GM18858 (cell line): ENCODE results near the gene WHAMM.

ENCODE experiments used
- ATAC-seq: cut with Tn5 transposase; IDR thresholded peaks from one replicate; pipeline ENCODE4 v1.9.1; 2021; ENCODE audit not compliant: unreplicated experiment

The WHAMM gene

DNA sequence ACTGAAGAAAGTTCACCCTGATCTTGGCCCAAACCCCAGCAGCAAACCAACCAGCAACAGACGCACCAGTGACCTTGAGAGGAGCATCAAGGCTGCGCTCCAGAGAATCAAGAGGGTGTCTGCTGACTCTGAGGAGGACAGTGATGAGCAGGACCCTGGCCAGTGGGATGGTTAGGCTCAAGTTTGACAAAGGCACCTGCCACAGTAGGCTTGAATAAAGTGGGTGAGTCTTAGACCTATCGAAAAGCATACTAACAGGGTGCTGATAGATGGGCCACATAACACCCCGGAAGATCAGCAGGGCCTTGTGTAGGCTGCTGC is 23.9 kb downstream of the WHAMM start:
- ATAC-seq = no peak

DNA sequence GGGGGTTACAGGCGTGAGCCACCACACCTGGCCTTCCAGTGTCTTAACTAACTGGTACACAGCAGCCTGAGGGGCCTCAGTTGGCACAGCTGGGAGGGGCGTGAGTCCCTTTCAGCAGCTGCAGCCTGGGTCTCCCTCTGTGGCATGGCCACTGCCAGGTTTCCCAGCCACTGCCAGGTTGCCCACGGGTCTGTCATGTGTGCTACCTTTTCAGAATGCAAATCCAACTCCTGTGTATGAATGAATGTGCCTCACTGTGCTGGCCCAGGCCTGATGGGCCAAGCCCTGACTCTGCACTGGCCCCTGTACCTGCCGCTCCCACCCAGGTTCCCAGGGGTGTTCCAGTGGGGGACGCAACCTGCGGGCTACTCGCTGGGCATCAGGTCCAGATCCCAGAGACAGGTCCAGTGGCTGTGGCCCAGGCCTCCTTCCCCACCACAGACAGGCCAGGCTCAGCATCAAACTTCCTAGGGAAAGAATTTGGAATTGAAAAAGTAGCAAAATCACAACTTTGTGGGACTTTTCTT is 26.0 kb downstream of the WHAMM start:
- ATAC-seq = no peak

DNA sequence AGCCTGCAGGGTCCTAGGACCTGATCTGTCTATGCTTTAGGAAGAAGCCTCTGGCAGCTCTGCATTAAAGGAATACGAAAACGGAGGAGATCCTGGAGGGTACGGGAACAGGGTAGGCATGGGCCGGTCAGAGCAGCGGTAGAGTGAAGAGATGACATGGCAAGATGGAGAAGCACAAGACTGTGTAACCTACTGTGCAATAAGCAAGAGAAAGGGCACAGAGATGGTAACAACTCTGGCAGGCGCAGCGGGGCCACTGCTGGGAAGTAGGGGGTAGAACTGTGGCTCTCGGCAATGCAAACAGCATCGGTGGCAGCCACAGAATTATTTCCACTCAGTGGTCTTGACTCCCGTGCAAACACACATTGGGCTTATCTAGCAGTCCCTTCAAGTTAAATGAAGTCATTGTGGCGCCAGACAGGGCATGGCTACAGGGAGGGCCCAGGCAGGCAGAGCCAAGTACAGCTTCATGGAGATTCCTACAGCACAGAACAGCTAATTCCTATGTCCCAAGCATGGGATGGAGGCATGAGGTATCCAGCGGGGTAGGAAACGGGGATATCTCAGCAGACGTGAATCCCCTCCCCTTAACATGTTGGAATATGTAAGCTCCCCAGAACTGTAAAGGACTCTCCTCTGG is 28.8 kb downstream of the WHAMM start:
- ATAC-seq = no peak

DNA sequence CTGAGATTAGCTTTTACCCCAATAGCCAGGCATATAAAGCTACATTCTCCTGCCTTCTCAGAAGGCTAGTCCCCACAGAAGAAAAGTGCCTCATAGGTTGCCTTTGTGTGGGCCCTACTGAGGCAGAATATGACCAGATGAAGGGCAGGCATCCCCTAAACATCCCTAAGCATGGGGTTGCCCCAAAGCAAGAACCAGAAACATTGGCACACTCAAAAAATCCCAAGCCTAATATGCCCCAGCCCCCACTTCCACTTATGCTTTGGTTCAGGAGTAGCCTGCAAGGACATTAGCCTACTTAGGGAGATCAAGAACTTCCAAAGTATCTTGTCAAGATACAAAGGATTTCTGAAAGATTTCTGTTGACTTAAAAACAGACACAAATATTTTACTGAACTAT is 29.7 kb downstream of the WHAMM start:
- ATAC-seq = no peak

DNA sequence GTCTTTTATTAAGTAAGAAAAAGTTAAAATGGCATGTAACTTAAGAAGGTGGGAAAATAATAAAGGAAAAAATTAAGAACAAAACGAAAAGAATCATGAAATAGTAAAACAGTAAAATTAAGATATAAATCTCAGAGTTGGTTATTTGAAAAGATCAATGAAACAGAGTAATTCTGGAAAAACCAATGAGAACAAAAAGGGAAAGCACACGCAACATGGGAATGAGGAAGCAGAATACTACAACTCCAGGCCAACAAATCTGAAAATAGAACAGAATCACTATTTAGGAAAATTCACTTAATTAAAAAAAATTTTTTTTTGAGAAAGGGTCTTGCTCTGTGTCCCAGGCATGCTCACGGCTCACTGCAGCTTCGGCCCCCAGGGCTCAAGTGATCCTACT is 30.7 kb downstream of the WHAMM start:
- no peak for ATAC-seq

DNA sequence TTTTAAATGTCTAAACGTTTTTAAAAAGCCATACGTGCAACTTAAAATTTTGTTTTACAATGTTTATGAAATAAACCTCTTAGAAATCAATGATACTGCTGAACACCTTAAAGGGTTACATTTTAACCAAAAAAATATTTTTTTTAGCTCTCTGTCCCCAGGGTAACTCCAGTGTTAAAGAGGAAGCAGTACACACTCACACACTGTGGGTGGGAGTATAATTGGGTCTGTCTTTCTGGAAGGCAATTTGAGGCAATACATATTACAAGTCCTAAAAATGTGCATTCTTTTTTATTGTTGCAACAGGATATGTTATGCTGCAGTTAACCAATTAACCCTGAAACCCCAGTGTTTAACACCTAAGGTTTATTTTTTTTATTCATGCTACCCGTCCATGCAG is 34.1 kb downstream of the WHAMM start:
- no peak for ATAC-seq

DNA sequence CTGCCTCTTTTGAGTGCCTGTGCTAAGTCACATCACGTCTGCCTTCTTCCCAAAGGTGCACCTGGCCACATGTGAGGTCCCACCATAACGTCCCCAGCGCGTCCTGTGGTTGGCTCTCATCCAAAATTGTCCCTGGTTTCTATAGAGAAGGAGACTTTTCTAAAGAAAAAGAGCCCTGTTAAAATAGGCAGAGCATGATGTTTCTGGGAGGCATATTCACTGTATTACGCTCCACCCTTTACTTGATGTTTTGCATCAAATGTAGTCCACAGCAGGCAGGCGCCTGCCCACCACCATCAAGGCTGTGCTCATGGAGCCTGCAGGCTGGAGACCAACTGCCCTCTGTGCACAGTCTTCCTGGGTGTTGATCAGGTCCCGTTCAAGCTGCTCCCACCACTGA is 36.3 kb downstream of the WHAMM start:
- no peak for ATAC-seq

DNA sequence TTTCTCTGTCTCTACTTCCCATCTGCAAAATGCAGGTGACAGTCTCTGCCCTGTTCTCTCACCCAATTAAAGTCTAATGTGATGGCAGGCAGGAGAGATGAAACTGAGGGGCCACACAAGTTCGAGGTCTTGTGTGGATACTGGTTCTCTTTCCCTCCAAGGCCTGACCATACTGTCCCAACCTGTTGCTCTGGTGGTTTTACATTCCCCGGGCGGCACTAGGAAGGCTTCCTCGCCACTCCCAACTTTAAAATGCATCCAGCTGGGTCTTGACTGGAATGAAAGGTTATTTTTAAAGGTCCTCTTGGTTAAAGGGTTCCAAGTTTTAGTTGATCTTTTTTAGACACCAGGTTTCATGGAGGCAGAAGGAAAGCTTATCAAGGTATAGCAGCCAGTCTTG is 37.2 kb downstream of the WHAMM start:
- no peak for ATAC-seq

DNA sequence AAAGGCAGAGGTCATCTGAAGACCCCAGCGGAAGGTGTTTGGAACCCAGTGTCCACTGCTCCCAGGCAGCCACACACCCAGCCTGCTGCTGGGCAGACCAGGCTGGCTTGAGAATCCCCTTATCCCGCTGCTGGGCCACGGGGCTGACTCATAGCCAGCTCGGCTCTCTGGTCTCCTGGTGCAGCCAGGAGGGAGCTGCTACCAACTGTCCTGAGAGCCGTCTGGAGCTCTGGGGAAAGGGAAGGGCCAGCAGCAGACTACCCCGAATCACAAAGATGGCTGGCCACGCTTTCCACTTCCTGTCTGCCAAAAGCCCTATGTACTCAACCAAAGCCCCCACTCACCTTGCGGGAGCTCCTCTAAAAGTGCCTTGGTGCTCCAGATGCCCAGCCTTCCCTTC is 38.3 kb downstream of the WHAMM start:
- ATAC-seq = no peak

DNA sequence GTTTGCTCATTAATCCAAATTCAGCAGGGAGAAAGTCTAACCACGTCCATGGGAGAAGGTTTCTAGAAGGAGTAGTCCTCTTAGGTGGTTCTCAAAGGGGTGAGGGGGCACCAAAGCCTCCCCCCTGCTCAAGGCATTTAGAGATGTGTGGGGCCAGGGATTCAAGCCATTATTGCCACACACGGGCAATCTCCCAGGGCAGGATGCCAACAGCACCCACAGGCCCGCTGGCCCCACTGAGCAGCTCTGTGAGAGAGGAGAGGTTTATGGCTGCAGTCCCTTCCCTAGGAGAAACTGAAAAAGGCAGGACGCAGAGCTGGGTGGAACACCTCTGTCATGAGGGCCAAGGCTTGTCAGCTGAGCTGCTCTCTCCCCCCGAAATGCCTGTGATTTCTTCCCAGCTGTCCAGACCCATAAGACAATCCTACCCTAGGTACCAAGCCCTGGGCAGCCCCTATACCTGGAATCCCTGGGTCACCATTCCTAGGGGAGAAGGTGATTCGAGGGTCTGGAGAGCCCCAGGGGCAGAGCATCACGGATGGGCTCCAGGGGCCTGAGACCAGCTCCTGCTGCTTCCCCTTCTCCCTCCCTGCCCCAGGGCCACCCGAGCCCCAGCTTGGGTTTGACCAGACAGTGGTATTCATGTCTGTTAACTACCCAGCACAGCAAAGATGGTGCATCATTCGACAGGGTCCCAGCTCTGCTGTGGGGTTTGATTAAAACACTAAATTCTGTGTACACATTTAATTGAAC is 39.0 kb downstream of the WHAMM start:
- no peak for ATAC-seq

DNA sequence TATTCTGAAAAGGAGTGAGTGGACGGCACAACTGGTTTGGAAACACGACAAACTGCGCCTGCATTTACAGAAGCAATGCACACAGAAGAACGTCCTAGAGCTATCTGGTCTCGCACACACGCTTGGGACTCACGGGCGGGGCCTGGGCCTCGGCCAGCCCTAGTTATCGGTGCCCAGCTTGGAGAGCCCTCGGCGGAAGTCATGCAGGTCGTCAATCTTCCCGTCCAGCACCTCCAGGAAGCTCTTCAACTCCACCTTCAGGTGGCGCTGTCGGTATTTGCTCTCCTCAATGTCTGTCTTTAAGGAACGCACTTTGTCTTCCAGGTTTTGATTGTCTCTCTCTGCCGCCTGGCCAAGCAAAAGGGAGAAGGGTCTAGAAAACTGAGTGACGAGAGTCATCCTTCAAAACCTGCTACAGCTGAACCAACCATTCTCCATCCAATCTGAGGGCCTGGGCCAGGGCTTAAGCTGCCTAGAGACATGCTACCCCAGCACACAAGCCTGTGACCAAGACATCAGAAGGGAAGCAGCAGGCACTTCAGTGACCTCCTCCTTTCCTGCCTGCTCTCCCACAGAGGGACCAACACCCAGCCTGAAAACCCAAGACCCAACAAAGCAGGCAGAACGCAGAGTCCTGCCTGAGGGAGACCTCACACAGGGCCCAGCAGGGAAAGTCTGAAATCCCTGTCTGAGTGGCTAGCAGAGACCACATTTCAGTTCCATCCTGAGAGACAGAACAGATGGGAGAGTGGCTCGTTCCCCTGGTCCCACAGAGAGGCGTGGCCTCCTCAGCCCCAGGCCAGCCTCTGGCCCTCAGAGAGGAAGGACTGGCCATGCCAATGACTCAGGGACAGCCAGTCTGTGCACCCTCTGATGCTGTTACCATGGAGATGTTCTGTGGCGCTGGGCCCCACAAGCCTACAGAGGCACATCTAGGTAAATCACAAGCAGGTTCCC is 40.4 kb downstream of the WHAMM start:
- ATAC-seq = no peak

DNA sequence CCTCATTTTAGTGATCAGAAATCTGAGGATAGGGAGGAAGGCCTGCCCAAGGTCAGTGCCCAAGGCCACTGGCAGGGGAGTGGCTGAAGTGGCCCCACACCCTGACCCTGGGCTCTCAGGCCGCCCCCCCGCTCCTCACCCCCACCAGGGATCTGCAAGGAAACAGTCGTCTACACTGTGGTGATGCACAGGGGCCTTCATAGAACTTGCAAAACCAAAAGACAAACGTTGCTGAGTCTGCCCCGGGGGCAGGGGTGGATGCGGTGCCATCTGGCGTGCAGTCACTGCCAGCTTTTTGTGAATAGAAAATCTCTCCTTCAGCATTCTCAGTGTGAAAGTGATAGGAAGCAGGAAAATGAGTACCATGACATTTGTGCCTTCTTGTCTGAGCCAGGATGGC is 41.3 kb downstream of the WHAMM start:
- ATAC-seq = no peak

DNA sequence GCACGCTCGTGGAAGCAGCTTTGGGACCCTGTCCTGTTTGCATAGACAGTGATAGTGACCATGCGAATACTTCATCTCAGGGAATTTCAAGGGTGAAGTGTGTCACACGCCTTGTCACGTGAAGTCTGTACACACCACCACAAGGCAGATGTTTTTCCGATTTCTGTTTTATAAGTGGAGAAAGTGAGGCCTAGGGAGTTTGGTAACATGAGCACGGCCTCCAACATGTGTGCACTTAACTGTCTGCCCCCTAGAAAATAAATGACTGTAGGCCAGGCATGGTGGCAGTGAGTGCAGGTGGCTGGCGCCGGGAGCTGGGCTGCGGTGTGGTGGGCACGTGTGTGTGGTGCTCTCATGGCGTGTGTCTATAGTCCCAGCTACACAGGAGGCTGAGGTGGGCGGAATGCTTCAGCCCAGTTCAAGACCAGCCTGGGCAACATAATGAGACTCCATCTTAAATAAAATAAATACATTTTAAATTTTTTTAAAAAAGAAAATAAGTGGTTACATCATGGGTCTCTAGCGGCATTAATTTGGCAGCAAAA is 42.0 kb downstream of the WHAMM start:
- ATAC-seq = no peak

DNA sequence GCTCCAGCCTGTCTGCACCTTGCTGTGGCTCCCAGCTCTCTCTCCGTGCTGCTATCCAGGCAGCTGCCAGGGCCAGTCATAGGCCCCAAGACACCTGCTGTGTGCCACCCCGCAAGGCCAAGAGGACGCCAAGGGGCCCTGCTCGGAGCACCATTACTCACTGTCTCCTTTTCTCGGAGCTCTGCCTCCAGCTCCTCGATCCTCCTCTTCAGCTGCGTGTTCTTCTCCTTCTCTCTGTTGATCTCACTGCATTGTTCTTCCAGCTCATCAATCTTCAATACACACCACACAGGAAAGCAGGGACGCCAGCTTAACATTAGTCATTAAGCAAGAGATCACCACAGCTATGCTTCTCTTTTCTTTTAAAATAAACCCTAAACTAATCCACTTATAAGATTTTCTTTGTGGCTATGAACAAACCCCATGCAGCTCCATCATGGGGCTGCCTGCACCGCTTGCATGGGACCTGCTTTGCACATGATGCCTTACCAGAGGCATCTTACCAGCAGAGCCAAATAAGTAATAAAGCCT is 42.6 kb downstream of the WHAMM start:
- no peak for ATAC-seq

DNA sequence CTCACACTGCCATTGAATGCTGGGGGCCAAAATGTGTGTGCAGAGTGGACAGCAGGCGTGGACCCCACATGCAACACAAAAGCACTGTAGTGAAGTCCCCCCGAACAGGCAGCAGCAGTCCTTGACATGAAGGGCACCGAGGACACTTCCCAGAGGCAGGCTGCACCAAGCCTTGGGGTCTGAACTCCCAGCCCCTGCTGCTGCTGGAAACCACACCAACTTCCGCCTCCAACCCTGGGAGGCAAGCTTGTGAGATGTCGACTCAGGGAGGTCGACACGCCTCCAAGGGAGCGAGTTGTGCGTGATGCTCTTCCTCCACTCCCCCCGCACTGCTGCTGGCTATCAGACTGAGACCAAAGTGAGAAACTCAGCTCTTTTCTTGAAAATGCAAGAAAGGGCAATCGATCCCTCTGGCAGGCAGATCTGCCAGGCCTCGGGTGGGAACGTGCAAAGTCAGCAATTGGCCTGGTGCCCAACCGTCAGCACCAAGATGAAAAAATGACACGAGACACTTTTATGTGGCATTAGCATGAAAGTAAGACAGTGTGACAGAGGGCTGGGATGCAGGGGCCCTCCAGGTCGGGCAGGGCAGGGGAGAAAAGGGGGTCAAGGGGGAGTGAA is 43.6 kb downstream of the WHAMM start:
- ATAC-seq = no peak

DNA sequence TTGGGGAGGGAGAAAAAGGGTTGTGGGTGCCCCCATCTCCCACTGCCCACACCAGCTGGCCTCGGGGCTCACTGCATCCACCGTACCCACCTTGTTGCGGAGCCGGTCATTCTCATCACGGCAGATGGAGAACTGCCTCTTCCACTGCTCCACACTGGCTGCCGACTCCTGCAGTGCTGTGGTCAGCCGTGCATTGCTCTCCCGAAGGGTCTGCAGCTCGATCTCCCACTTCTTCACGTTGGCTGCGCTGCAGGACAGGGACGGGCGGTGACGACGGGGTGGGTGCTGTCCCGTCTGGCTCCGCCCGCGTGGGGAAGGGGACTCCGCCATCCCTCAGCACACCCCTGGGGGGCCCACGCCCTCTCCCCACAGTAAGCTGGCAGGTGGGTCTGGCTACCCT is 45.1 kb downstream of the WHAMM start:
- no peak for ATAC-seq

DNA sequence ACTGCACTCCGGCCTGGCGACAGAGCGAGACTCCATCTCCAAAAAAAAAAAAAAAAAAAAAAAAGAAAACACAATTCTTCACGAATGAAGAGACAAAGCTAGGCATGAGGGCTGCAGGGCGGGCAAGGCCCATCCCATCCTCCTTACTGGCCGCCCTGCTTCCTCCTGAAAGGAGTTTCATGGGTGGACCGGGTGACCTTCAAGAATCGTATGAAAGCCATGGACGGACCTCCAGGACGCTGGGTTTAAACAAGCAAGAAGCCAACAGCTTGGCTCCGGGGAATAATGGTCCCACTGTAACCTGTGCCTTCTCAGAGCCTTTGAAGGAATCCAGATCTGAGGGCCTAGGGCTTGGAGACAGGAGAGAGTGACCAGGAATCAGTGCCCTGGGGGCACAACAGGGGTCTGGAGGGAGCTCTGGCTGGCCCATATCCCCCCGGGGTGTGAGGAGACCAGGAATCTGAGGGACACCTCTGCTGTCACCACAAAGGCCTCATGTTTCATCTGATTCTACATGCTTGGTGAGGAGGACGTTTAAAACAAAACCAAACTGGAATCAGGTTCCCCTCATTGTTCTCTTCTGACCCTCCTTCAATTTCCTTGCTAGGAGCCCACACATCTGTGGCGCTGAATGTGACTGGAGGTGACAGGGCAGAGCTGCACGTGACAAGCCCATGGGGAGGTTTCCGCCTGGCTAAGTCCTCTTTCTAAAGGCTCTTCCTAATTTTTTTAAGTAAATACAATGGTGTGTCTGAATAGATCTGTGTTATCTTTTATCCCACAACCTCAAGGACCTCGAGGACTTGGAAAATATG is 46.1 kb downstream of the WHAMM start:
- no peak for ATAC-seq

DNA sequence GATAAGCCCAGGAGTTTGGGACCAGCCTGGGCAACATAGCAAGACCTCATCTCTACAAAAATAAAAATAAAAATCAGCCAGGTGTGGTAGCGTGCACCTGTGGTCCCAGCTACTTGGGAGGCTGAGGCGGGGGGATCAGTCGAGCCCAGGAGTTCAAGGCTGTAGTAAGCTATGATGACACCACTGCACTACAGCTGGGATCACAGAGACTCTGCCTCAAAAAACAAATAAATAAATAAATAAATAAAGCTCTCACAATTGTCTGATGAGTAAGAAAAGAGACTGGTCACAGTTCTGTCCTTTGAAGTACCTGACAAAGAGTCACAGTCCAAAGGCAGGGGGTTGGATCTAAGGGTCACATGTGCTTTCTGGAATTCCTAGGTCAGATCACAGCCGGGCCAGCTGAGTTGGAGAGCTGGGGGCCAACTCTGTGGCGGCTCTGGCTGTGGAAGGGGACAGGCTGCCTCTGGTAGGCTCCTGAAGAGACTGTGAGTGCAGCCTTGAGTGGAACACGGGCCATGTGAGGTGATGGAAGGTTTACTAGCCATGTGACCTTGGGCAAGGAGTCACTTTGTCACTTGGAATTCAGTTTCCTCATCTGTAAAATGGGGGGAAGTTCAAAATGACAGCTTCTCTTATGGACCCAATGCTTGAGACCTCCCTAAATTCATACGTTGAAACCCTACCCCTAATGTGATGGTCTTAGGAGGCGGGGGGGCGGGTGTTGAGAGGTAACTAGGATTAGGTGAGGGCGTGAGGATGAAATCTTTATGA is 47.2 kb downstream of the WHAMM start:
- no peak for ATAC-seq

DNA sequence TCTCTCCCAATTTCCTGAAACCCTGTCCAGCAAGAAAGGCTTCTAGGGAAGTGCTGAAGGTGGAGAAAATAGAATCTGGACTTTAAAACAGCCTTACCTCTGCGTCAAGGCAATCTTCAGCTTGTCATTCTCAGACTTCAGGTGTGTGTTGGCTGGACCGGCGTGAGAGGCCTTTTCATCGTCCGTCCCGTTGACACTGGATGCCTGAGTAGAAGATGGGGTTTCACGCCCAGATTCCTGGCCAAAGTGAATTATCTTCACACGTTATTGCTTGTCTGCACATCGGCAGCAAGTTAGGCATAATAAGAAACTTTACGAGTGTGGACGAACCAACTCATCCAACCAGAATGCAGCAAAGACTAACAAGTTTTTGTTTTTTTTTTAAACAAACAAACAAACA is 49.5 kb downstream of the WHAMM start:
- ATAC-seq = no peak
